ENCODE data around the gene RANGRF. TPM values are rescaled to one million over a fixed set of nuclear protein-coding genes. Genes with fewer than 3 reads are reported as not detected.
"Not testable (repeated sequence)": the region's sequence is repeated elsewhere in the genome, so short reads cannot be mapped to it uniquely, and the experiment has no call there.

The RANGRF gene
- total RNA-seq (29.0 TPM), polyA plus RNA-seq (51.3 TPM)
- long read RNA-seq, donor 1, partial matches to known transcripts = 0 of 1 reads
- long read RNA-seq, donor 1, other reads (novel, unspliced or antisense) = 0 of 1 reads
- long read RNA-seq, donor 2 = 0 reads
- long read RNA-seq, donor 3, transcript RANGRF-202 (4 exons, 1,074 nt) = minor isoform, 6 of 45 reads
- long read RNA-seq, donor 3, transcript RANGRF-201 (5 exons, 1,009 nt) = major isoform, 18 of 45 reads
- long read RNA-seq, donor 3, partial matches to known transcripts = 13 of 45 reads
- long read RNA-seq, donor 3, other reads (novel, unspliced or antisense) = 0 of 45 reads
- long read RNA-seq, donor 4, transcript RANGRF-201 (5 exons, 1,009 nt) = major isoform, 5 of 16 reads
- long read RNA-seq, donor 4, partial matches to known transcripts = 6 of 16 reads
- long read RNA-seq, donor 4, other reads (novel, unspliced or antisense) = 0 of 16 reads
- long read RNA-seq, donor 5, transcript RANGRF-201 (5 exons, 1,009 nt) = major isoform, 18 of 62 reads
- long read RNA-seq, donor 5, transcript RANGRF-202 (4 exons, 1,074 nt) = minor isoform, 11 of 62 reads
- long read RNA-seq, donor 5, transcript RANGRF-203 (3 exons, 1,140 nt) = minor isoform, 7 of 62 reads
- long read RNA-seq, donor 5, partial matches to known transcripts = 23 of 62 reads
- long read RNA-seq, donor 5, other reads (novel, unspliced or antisense) = 0 of 62 reads
- long read RNA-seq, donor 6, transcript RANGRF-201 (5 exons, 1,009 nt) = minor isoform, 8 of 54 reads
- long read RNA-seq, donor 6, transcript RANGRF-202 (4 exons, 1,074 nt) = major isoform, 10 of 54 reads
- long read RNA-seq, donor 6, partial matches to known transcripts = 30 of 54 reads
- long read RNA-seq, donor 6, other reads (novel, unspliced or antisense) = 0 of 54 reads
- long read RNA-seq, donor 7, transcript RANGRF-202 (4 exons, 1,074 nt) = minor isoform, 8 of 39 reads
- long read RNA-seq, donor 7, transcript RANGRF-201 (5 exons, 1,009 nt) = major isoform, 12 of 39 reads
- long read RNA-seq, donor 7, partial matches to known transcripts = 13 of 39 reads
- long read RNA-seq, donor 7, other reads (novel, unspliced or antisense) = 0 of 39 reads
- long read RNA-seq, donor 8, transcript RANGRF-201 (5 exons, 1,009 nt) = major isoform, 9 of 14 reads
- long read RNA-seq, donor 8, partial matches to known transcripts = 0 of 14 reads
- long read RNA-seq, donor 8, other reads (novel, unspliced or antisense) = 0 of 14 reads
- long read RNA-seq, donor 9, transcript RANGRF-202 (4 exons, 1,074 nt) = minor isoform, 5 of 18 reads
- long read RNA-seq, donor 9, transcript RANGRF-201 (5 exons, 1,009 nt) = major isoform, 8 of 18 reads
- long read RNA-seq, donor 9, partial matches to known transcripts = 0 of 18 reads
- long read RNA-seq, donor 9, other reads (novel, unspliced or antisense) = 0 of 18 reads
- long read RNA-seq, donor 10, transcript RANGRF-202 (4 exons, 1,074 nt) = minor isoform, 10 of 26 reads
- long read RNA-seq, donor 10, transcript RANGRF-201 (5 exons, 1,009 nt) = major isoform, 11 of 26 reads
- long read RNA-seq, donor 10, partial matches to known transcripts = 0 of 26 reads
- long read RNA-seq, donor 10, other reads (novel, unspliced or antisense) = 0 of 26 reads

- H3K36me3 ChIP-seq (ENCODE audit: control insufficient read depth in 2 of 2, insufficient read depth in 2 of 2, low read length in 1 of 2) = peaks cover 0 to 3% of the 10 kb centered on the region in 2 donors
- H3K27me3 ChIP-seq (ENCODE audit: control insufficient read depth in 2 of 2, insufficient read depth in 1 of 2, low read length in 1 of 2) = no peaks in the 10 kb centered on the region
- under 1% methylated on average over 53 of the region's 53 CpGs for WGBS
- H3K4me3 ChIP-seq (ENCODE audit: low read length in 2 of 2) = peak within 1 kb of the TSS; percentile 88 to 95
- peak; percentile 56 to 93 (median 82) for DNase-seq (ENCODE audit: low read depth in 6 of 9, low spot score in 9 of 9)
- H3K4me1 ChIP-seq (ENCODE audit: control insufficient read depth in 2 of 2, insufficient read depth in 2 of 2, low read length in 2 of 2) = peaks cover 9 to 19% of the 10 kb centered on the region in 2 donors
- no peaks in the 10 kb centered on the region for H3K9me3 ChIP-seq (ENCODE audit: control insufficient read depth in 2 of 2, insufficient read depth in 1 of 2, low read length in 1 of 2)
- peak within 1 kb of the TSS; percentile 69 to 87 for H3K27ac ChIP-seq (ENCODE audit: low read depth in 1 of 2, low read length in 1 of 2)
Observed at GRCh38 chr17:8288336-8289102, at the start of gene RANGRF. RANGRF (plus strand) TSS chr17:8288670; CDS start chr17:8288789, 119 bp downstream.

- Histone ChIP-seq H3K4me3 (ENCODE audit: low read length in 2 of 2) (no peak overlapping the region), H3K27ac (ENCODE audit: low read depth in 1 of 2, low read length in 1 of 2) (peak overlapping the region in 1 of 2 donors; percentile 75), H3K27me3 (ENCODE audit: control insufficient read depth in 2 of 2, insufficient read depth in 1 of 2, low read length in 1 of 2) (no peaks in the 10 kb centered on the region), H3K36me3 (ENCODE audit: control insufficient read depth in 2 of 2, insufficient read depth in 2 of 2, low read length in 1 of 2) (peaks cover 38 to 49% of the 10 kb centered on the region in 2 donors), H3K9me3 (ENCODE audit: control insufficient read depth in 2 of 2, insufficient read depth in 1 of 2, low read length in 1 of 2) (no peaks in the 10 kb centered on the region), H3K4me1 (ENCODE audit: control insufficient read depth in 2 of 2, insufficient read depth in 2 of 2, low read length in 2 of 2) (peaks cover 18 to 33% of the 10 kb centered on the region in 2 donors)
- WGBS = 93% methylated on average over 5 of the region's 5 CpGs
- DNase-seq (ENCODE audit: low read depth in 6 of 9, low spot score in 9 of 9) = peak in 2 of 9 donors; percentile 21 to 37
Observed at GRCh38 chr17:8243827-8244226, 44.6 kb upstream of the RANGRF start.

- no peak for DNase-seq (ENCODE audit: low read depth in 6 of 9, low spot score in 9 of 9)
- Histone ChIP-seq H3K9me3 (ENCODE audit: control insufficient read depth in 2 of 2, insufficient read depth in 1 of 2, low read length in 1 of 2) (no peaks in the 10 kb centered on the region), H3K36me3 (ENCODE audit: control insufficient read depth in 2 of 2, insufficient read depth in 2 of 2, low read length in 1 of 2) (peaks cover 30 to 40% of the 10 kb centered on the region in 2 donors), H3K4me3 (ENCODE audit: low read length in 2 of 2) (no peak overlapping the region), H3K27me3 (ENCODE audit: control insufficient read depth in 2 of 2, insufficient read depth in 1 of 2, low read length in 1 of 2) (no peaks in the 10 kb centered on the region), H3K4me1 (ENCODE audit: control insufficient read depth in 2 of 2, insufficient read depth in 2 of 2, low read length in 2 of 2) (peaks cover 22 to 38% of the 10 kb centered on the region in 2 donors), H3K27ac (ENCODE audit: low read depth in 1 of 2, low read length in 1 of 2) (no peak overlapping the region)
- 99% methylated on average over 8 of the region's 8 CpGs for WGBS
Observed at GRCh38 chr17:8244768-8245167, 43.7 kb upstream of the RANGRF start.

- peaks cover 7 to 14% of the 10 kb centered on the region in 2 donors for H3K36me3 ChIP-seq (ENCODE audit: control insufficient read depth in 2 of 2, insufficient read depth in 2 of 2, low read length in 1 of 2)
- peaks cover 22 to 42% of the 10 kb centered on the region in 2 donors for H3K4me1 ChIP-seq (ENCODE audit: control insufficient read depth in 2 of 2, insufficient read depth in 2 of 2, low read length in 2 of 2)
- no peaks in the 10 kb centered on the region for H3K27me3 ChIP-seq (ENCODE audit: control insufficient read depth in 2 of 2, insufficient read depth in 1 of 2, low read length in 1 of 2)
- peak within 1 kb of the TSS; percentile 97 to 99 for H3K27ac ChIP-seq (ENCODE audit: low read depth in 1 of 2, low read length in 1 of 2)
- H3K9me3 ChIP-seq (ENCODE audit: control insufficient read depth in 2 of 2, insufficient read depth in 1 of 2, low read length in 1 of 2) = no peaks in the 10 kb centered on the region
- peak within 1 kb of the TSS; percentile 84 to 97 for H3K4me3 ChIP-seq (ENCODE audit: low read length in 2 of 2)
- DNase-seq (ENCODE audit: low read depth in 6 of 9, low spot score in 9 of 9) = peak; percentile 80 to 96 (median 92)
- under 1% methylated on average over 58 of the region's 58 CpGs for WGBS
Observed at GRCh38 chr17:8248751-8249607, 39.5 kb upstream of the RANGRF start, which contains the start of gene PFAS. PFAS (plus strand) TSS chr17:8249289; CDS start chr17:8253938, 4,649 bp downstream.

- 24% methylated on average over 10 of the region's 10 CpGs for WGBS
- peaks cover 12 to 18% of the 10 kb centered on the region in 2 donors for H3K36me3 ChIP-seq (ENCODE audit: control insufficient read depth in 2 of 2, insufficient read depth in 2 of 2, low read length in 1 of 2)
- no peaks in the 10 kb centered on the region for H3K27me3 ChIP-seq (ENCODE audit: control insufficient read depth in 2 of 2, insufficient read depth in 1 of 2, low read length in 1 of 2)
- H3K4me1 ChIP-seq (ENCODE audit: control insufficient read depth in 2 of 2, insufficient read depth in 2 of 2, low read length in 2 of 2) = peaks cover 19 to 39% of the 10 kb centered on the region in 2 donors
- H3K9me3 ChIP-seq (ENCODE audit: control insufficient read depth in 2 of 2, insufficient read depth in 1 of 2, low read length in 1 of 2) = no peaks in the 10 kb centered on the region
- H3K4me3 ChIP-seq (ENCODE audit: low read length in 2 of 2) = peak overlapping the region; percentile 84 to 97
- H3K27ac ChIP-seq (ENCODE audit: low read depth in 1 of 2, low read length in 1 of 2) = peak overlapping the region in 1 of 2 donors; percentile 97
- no peak for DNase-seq (ENCODE audit: low read depth in 6 of 9, low spot score in 9 of 9)
Observed at GRCh38 chr17:8249621-8250500, 38.6 kb upstream of the RANGRF start.

- H3K4me3 ChIP-seq (ENCODE audit: low read length in 2 of 2); H3K9me3 ChIP-seq (ENCODE audit: control insufficient read depth in 2 of 2, insufficient read depth in 1 of 2, low read length in 1 of 2); H3K27ac ChIP-seq (ENCODE audit: low read depth in 1 of 2, low read length in 1 of 2); DNase-seq (ENCODE audit: low read depth in 6 of 9, low spot score in 9 of 9); H3K27me3 ChIP-seq (ENCODE audit: control insufficient read depth in 2 of 2, insufficient read depth in 1 of 2, low read length in 1 of 2): not testable (repeated sequence)
- Histone ChIP-seq H3K36me3 (ENCODE audit: control insufficient read depth in 2 of 2, insufficient read depth in 2 of 2, low read length in 1 of 2) (peaks cover 13 to 26% of the 10 kb centered on the region in 2 donors), H3K4me1 (ENCODE audit: control insufficient read depth in 2 of 2, insufficient read depth in 2 of 2, low read length in 2 of 2) (peaks cover 6 to 25% of the 10 kb centered on the region in 2 donors)
- 95% methylated on average over 2 of the region's 2 CpGs for WGBS
Observed at GRCh38 chr17:8251411-8251810, 37.1 kb upstream of the RANGRF start.

All from thymus (tissue), 14 donors.